Neural cell (in vitro differentiated cells): ENCODE data around the gene RPAP2. TPM values are rescaled to one million over a fixed set of nuclear protein-coding genes. Genes with fewer than 3 reads are reported as not detected.

Experiments used
- H2AFZ ChIP-seq: fragments of 200-600, 300-800 bp; sonication (generic), shearing (Covaris generic); 2 replicates; pipeline ENCODE4 v1.6.0; 2014; ENCODE audit warnings: low read depth, mild to moderate bottlenecking, antibody characterized with exemption, low read length, moderate library complexity
- H3F3A ChIP-seq: fragments of 200-600 bp; shearing (Covaris generic); 2 replicates; pipeline ENCODE4 v1.6.1; 2016; ENCODE audit warnings: mild to moderate bottlenecking, moderate library complexity, mixed read lengths, antibody characterized with exemption, low read length; ENCODE audit not compliant: insufficient read depth, poor library complexity, severe bottlenecking
- H3K27ac ChIP-seq: fragments of 200-600, 300-800 bp; sonication (generic), shearing (Covaris generic); 2 replicates; pipeline ENCODE4 v1.5.1; 2014; ENCODE audit warnings: mild to moderate bottlenecking, low read length, moderate library complexity
- H3K27me3 ChIP-seq: fragments of 300-800, 200-600 bp; sonication (generic), shearing (Covaris generic); 2 replicates; pipeline ENCODE4 v1.6.0; 2014; ENCODE audit warnings: mild to moderate bottlenecking, low read depth, low read length, moderate library complexity; ENCODE audit not compliant: insufficient read depth
- H3K36me3 ChIP-seq: fragments of 300-800, 200-600 bp; sonication (generic), shearing (Covaris generic); 2 replicates; pipeline ENCODE4 v1.5.1; 2014; ENCODE audit warnings: mild to moderate bottlenecking, antibody characterized with exemption, low read length, moderate library complexity; ENCODE audit not compliant: insufficient read depth
- H3K4me2 ChIP-seq: fragments of 300-800, 200-600 bp; sonication (generic), shearing (Covaris generic); 2 replicates; pipeline ENCODE4 v1.6.0; 2014; ENCODE audit warnings: mild to moderate bottlenecking, low read length
- H3K4me3 ChIP-seq: fragments of 300-800, 200-600 bp; sonication (generic), shearing (Covaris generic); 2 replicates; pipeline ENCODE4 v1.5.1; 2014; ENCODE audit warnings: mild to moderate bottlenecking, low read length, moderate library complexity
- H3K79me2 ChIP-seq: fragments of 200-600 bp; shearing (Covaris generic); replicated peaks from 2 replicates; pipeline ENCODE4 v1.6.0; 2014; ENCODE audit warnings: mild to moderate bottlenecking, low read length, moderate library complexity; ENCODE audit not compliant: insufficient read depth
- H3K9ac ChIP-seq: fragments of 300-800, 200-600 bp; sonication (generic), shearing (Covaris generic); 2 replicates; pipeline ENCODE4 v1.6.1; 2016; ENCODE audit warnings: mild to moderate bottlenecking, low read length, mixed read lengths
- H3K9me2 ChIP-seq: fragments of 200-600 bp; shearing (Covaris generic); 2 replicates; pipeline ENCODE4 v1.6.1; 2016; ENCODE audit warnings: mild to moderate bottlenecking, low read length, mixed read lengths; ENCODE audit not compliant: insufficient read depth
- H3K9me3 ChIP-seq: fragments of 200-600, 300-800 bp; sonication (generic), shearing (Covaris generic); 2 replicates; pipeline ENCODE4 v1.6.1; 2016; ENCODE audit warnings: mild to moderate bottlenecking, mixed run types, low read length, moderate library complexity, mixed read lengths
- H4K20me1 ChIP-seq: fragments of 200-600 bp; shearing (Covaris generic); 2 replicates; pipeline ENCODE4 v1.6.1; 2016; ENCODE audit warnings: mild to moderate bottlenecking, mixed run types; ENCODE audit not compliant: insufficient read depth
- CTCF ChIP-seq: fragments of 450-650 bp; IDR thresholded peaks from 2 replicates; pipeline ENCODE4 v1.5.1; 2014; ENCODE audit warnings: antibody characterized with exemption, mild to moderate bottlenecking, moderate library complexity; ENCODE audit not compliant: poor library complexity, severe bottlenecking
- EP300 ChIP-seq: fragments of 450-650 bp; conservative IDR thresholded peaks from 2 replicates; pipeline ENCODE4 v1.6.1; 2014; ENCODE audit warnings: antibody characterized with exemption, mild to moderate bottlenecking, moderate library complexity; ENCODE audit not compliant: poor library complexity, severe bottlenecking
- EZH2 ChIP-seq: fragments of 200-600, 300-800 bp; shearing (Covaris generic), sonication (generic); IDR thresholded peaks from 2 replicates; pipeline ENCODE4 v1.6.1; 2014; ENCODE audit warnings: antibody characterized with exemption, low read length, borderline replicate concordance, mild to moderate bottlenecking; ENCODE audit not compliant: insufficient read depth, poor library complexity, severe bottlenecking
- MXI1 ChIP-seq: fragments of 450-650 bp; conservative IDR thresholded peaks from 2 replicates; pipeline ENCODE4 v1.6.1; 2014; ENCODE audit warnings: antibody characterized with exemption, mild to moderate bottlenecking; ENCODE audit not compliant: poor library complexity, severe bottlenecking
- POLR2AphosphoS5 ChIP-seq: IDR thresholded peaks from 2 replicates; pipeline ENCODE4 v1.6.1; 2012
- RAD21 ChIP-seq: fragments of 450-650 bp; conservative IDR thresholded peaks from 2 replicates; pipeline ENCODE4 v1.6.1; 2014; ENCODE audit warnings: antibody characterized with exemption, mild to moderate bottlenecking, moderate library complexity
- REST ChIP-seq: IDR thresholded peaks from 2 replicates; pipeline ENCODE4 v1.6.1; 2012; ENCODE audit warnings: borderline replicate concordance
- SMC3 ChIP-seq: fragments of 450-650 bp; conservative IDR thresholded peaks from 2 replicates; pipeline ENCODE4 v1.6.1; 2014; ENCODE audit warnings: antibody characterized with exemption, mild to moderate bottlenecking, moderate library complexity; ENCODE audit not compliant: poor library complexity
- TAF1 ChIP-seq: IDR thresholded peaks from 2 replicates; pipeline ENCODE4 v1.6.1; 2012; ENCODE audit warnings: low read depth
- polyA plus RNA-seq: library from polyadenylated mRNA; depleted of rRNA; stranded (reverse); fragments of >200 nt; gene quantifications from 2 replicates; pipeline ENCODE4 v1.2.3, GENCODE V29; 2014

The RPAP2 gene
- polyA plus RNA-seq, 1 donor from 2014 or later, result 9.3 TPM

- no peak overlapping the region for H3K27ac ChIP-seq
- no peak for TF ChIP-seq MXI1
- no peak for TF ChIP-seq EZH2
- TF ChIP-seq RAD21, result no peak
- TF ChIP-seq EP300, result no peak
- no peak for TF ChIP-seq POLR2AphosphoS5
- no peak for TF ChIP-seq SMC3
- TF ChIP-seq TAF1, result no peak
- TF ChIP-seq CTCF, result no peak
- no peak for TF ChIP-seq REST
- H3K27me3 ChIP-seq, result no peaks in the 10 kb centered on the region
- H3K9me2 ChIP-seq, result no peaks in the 10 kb centered on the region
- H3F3A ChIP-seq, result no peaks in the 10 kb centered on the region
- peaks cover 8% of the 10 kb centered on the region for H3K36me3 ChIP-seq
- H3K9me3 ChIP-seq, result no peaks in the 10 kb centered on the region
- H3K9ac ChIP-seq, result no peak overlapping the region
- H4K20me1 ChIP-seq, result no peaks in the 10 kb centered on the region
- no peak overlapping the region for H2AFZ ChIP-seq
- no peak overlapping the region for H3K4me2 ChIP-seq
- no peak overlapping the region for H3K4me3 ChIP-seq
- no peaks in the 10 kb centered on the region for H3K79me2 ChIP-seq
Measured at GRCh38 chr1:92343061-92343460, 44.2 kb downstream of the RPAP2 start.

- no peaks in the 10 kb centered on the region for H4K20me1 ChIP-seq
- no peak overlapping the region for H3K9ac ChIP-seq
- H3F3A ChIP-seq, result no peaks in the 10 kb centered on the region
- H3K27me3 ChIP-seq, result no peaks in the 10 kb centered on the region
- no peaks in the 10 kb centered on the region for H3K9me3 ChIP-seq
- no peak overlapping the region for H3K4me2 ChIP-seq
- H3K79me2 ChIP-seq, result no peaks in the 10 kb centered on the region
- no peak overlapping the region for H3K4me3 ChIP-seq
- no peak for TF ChIP-seq EZH2
- TF ChIP-seq SMC3, result no peak
- no peak overlapping the region for H3K27ac ChIP-seq
- peaks cover 14% of the 10 kb centered on the region for H3K36me3 ChIP-seq
- no peaks in the 10 kb centered on the region for H3K9me2 ChIP-seq
- no peak overlapping the region for H2AFZ ChIP-seq
Measured at GRCh38 chr1:92346866-92347640, 48.2 kb downstream of the RPAP2 start.
